Progenitor cell of endocrine pancreas (in vitro differentiated cells): ENCODE data around the gene VPREB1. TPM values are rescaled to one million over a fixed set of nuclear protein-coding genes. Genes with fewer than 3 reads are reported as not detected.

Experiments used
- DNase-seq: peaks from one replicate; pipeline ENCODE4 v3.0.0; 2021; ENCODE audit warnings: low spot score; ENCODE audit not compliant: unreplicated experiment
- H3K27ac Mint-ChIP-seq: 2 replicates; pipeline ENCODE4 v1.8.0; 2021; ENCODE audit warnings: mild to moderate bottlenecking, moderate library complexity, mixed read lengths
- H3K27me3 Mint-ChIP-seq: 2 replicates; pipeline ENCODE4 v1.8.0; 2021; ENCODE audit warnings: mixed read lengths
- H3K36me3 Mint-ChIP-seq: 2 replicates; pipeline ENCODE4 v1.8.0; 2022; ENCODE audit warnings: mixed read lengths; ENCODE audit not compliant: insufficient read depth
- H3K4me1 Mint-ChIP-seq: 2 replicates; pipeline ENCODE4 v1.8.0; 2021; ENCODE audit warnings: low read depth, mixed read lengths
- H3K4me3 Mint-ChIP-seq: 2 replicates; pipeline ENCODE4 v1.8.0; 2021; ENCODE audit warnings: low read depth, mild to moderate bottlenecking, moderate library complexity, mixed read lengths
- H3K9me3 Mint-ChIP-seq: 2 replicates; pipeline ENCODE4 v1.8.0; 2021; ENCODE audit warnings: low read depth, mixed read lengths
- CTCF ChIP-seq: fragments of 200-600 bp; sonication (generic); IDR thresholded peaks from one replicate; pipeline ENCODE4 v1.5.0; 2021; ENCODE audit warnings: antibody characterized with exemption, mild to moderate bottlenecking; ENCODE audit not compliant: unreplicated experiment
- total RNA-seq: library from RNA; stranded (reverse); gene quantifications from 2 replicates; pipeline ENCODE4 v1.2.1, GENCODE V29; 2021

The VPREB1 gene
- total RNA-seq, 1 donor from 2014 or later: not detected

DNA sequence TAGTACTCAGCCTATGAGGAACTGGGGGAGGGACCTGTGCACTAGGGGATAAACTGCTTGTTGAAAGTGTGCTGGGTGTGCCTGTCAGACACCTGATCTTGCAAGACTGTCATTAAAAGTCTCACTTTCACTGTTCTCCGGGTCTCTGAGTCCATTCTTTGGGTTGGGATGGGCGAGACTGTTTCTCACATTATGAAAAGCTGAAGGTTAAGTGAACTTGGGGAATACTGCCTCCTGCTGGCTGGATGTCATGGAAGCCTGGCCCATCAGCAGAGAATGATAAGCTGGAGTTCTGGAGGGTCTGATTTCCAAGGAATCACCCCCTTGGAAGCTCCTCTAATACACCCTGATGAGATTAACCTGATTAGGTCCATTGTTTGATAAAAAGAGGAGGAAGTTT is 9.0 kb upstream of the VPREB1 start:
- no peaks in the 10 kb centered on the region for H3K4me1 Mint-ChIP-seq
- no peak overlapping the region for H3K27ac Mint-ChIP-seq
- peaks cover 80% of the 10 kb centered on the region for H3K27me3 Mint-ChIP-seq
- peak; percentile 42 for TF ChIP-seq CTCF
- DNase-seq: no peak
- no peak overlapping the region for H3K4me3 Mint-ChIP-seq
- H3K9me3 Mint-ChIP-seq: no peaks in the 10 kb centered on the region
- H3K36me3 Mint-ChIP-seq: no peaks in the 10 kb centered on the region

- H3K27ac Mint-ChIP-seq: no peak overlapping the region
- no peaks in the 10 kb centered on the region for H3K9me3 Mint-ChIP-seq
- no peak for TF ChIP-seq CTCF
- H3K4me1 Mint-ChIP-seq: no peaks in the 10 kb centered on the region
- no peak overlapping the region for H3K4me3 Mint-ChIP-seq
- H3K36me3 Mint-ChIP-seq: no peaks in the 10 kb centered on the region
- DNase-seq: no peak
- H3K27me3 Mint-ChIP-seq: peaks cover 83% of the 10 kb centered on the region
Measured at GRCh38 chr22:22237521-22237920, 7.1 kb upstream of the VPREB1 start.

- Mint-ChIP-seq H3K27me3 (peaks cover 82% of the 10 kb centered on the region), H3K4me1 (no peaks in the 10 kb centered on the region), H3K27ac (no peak overlapping the region), H3K9me3 (no peaks in the 10 kb centered on the region), H3K4me3 (no peak overlapping the region), H3K36me3 (no peaks in the 10 kb centered on the region)
- no peak for DNase-seq
- TF ChIP-seq CTCF: no peak
Measured at GRCh38 chr22:22239311-22239939, 5.2 kb upstream of the VPREB1 start.

DNA sequence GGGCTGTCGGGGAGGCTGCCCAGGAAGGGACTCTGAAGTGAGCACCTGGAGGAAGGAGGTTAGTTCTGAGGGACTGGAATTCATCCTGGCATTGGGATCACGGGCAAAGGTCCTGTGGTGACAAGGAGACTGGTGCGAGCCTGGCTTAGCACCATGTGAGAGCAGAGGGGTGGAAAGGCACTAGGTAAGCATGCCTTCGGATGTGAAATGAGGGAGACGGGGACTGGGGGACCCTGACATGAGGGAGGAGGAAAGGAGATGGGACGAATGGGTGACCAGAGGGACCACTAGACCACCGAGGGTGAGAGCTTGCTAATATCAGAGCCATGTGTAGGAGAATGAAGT is 3.1 kb upstream of the VPREB1 start:
- H3K4me1 Mint-ChIP-seq: no peaks in the 10 kb centered on the region
- no peaks in the 10 kb centered on the region for H3K36me3 Mint-ChIP-seq
- TF ChIP-seq CTCF: no peak
- H3K4me3 Mint-ChIP-seq: no peak overlapping the region
- H3K9me3 Mint-ChIP-seq: no peaks in the 10 kb centered on the region
- DNase-seq: no peak
- H3K27me3 Mint-ChIP-seq: peaks cover 86% of the 10 kb centered on the region
- H3K27ac Mint-ChIP-seq: no peak overlapping the region

DNA sequence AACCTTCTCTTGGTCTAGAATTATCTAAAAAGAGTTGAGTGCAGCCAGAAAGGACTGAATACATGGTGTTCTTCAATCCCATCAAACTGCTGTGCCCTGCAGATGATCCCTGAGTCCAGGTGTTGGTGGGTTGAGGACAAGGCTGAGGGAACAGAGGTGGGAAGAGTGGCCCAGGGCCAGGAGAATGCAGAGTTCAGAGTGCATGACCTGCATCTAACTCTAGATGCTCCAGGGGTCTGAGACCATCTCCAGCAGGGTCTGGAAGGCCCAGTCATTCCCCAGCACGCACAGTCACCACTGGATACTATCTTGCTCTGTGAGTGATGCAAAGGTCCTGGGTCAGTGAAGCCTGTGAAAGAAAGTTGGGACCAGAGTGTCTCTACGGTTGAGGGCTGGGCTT is 2.1 kb upstream of the VPREB1 start:
- H3K9me3 Mint-ChIP-seq: no peaks in the 10 kb centered on the region
- no peak for DNase-seq
- peaks cover 91% of the 10 kb centered on the region for H3K27me3 Mint-ChIP-seq
- H3K4me1 Mint-ChIP-seq: no peaks in the 10 kb centered on the region
- no peak for TF ChIP-seq CTCF
- no peak overlapping the region for H3K4me3 Mint-ChIP-seq
- no peak overlapping the region for H3K27ac Mint-ChIP-seq
- H3K36me3 Mint-ChIP-seq: no peaks in the 10 kb centered on the region
